HCT116 (cell line): ENCODE measurements around the gene MAGEA9. TPM values are rescaled to one million over a fixed set of nuclear protein-coding genes. Genes with fewer than 3 reads are reported as not detected.
"Not testable (repeated sequence)": the region's sequence is repeated elsewhere in the genome, so short reads cannot be mapped to it uniquely, and the experiment has no call there.

Experiments
- ATAC-seq: fragments of 200-7000 bp; cut with Tn5 transposase; 2 replicates; pipeline ENCODE4 v1.9.1; 2020; ENCODE audit warnings: mild to moderate bottlenecking, moderate library complexity
- BruUV-seq: library from RNA; stranded (reverse); fragments of 400-500 nt; replicated peaks from 2 replicates; lab custom pipeline; 2021; lab: Mats Ljungman, UMichigan
- CTCF ChIA-PET: fragments of 300-600 bp; sonication (Branson Sonifier 250); formaldehyde crosslinking; loops from one replicate; lab custom pipeline; 2021; ENCODE audit warnings: antibody characterized with exemption; lab: Charles Lee
- POLR2A ChIA-PET: fragments of 300-600, 350-600 bp; sonication (Branson Sonifier 250); formaldehyde crosslinking; loops from one replicate; lab custom pipeline; 2021; ENCODE audit warnings: antibody characterized with exemption; lab: Charles Lee
- RAD21 ChIA-PET, 2 experiments: fragments of 300-600 bp; sonication (Branson Sonifier 250); formaldehyde crosslinking; loops; one replicate each; lab custom pipeline; 2023; ENCODE audit warnings: low total read pairs in 2 of 2; ENCODE audit not compliant: uncharacterized antibody in 2 of 2, unreplicated experiment in 2 of 2, low non-redundant PET in 1 of 2; lab: Charles Lee
- DNase-seq: peaks from one replicate; pipeline ENCODE4 v3.0.0-alpha.2; 2010; ENCODE audit warnings: low read depth, low spot score
- H2AFZ ChIP-seq: fragments of 200-600 bp; shearing (Covaris generic), sonication (generic); 2 replicates; pipeline ENCODE4 v1.6.1; 2017; ENCODE audit warnings: low read depth, mixed run types, mixed read lengths, antibody characterized with exemption, low read length; ENCODE audit not compliant: poor library complexity, severe bottlenecking
- H3K27ac ChIP-seq: 2 replicates; pipeline ENCODE4 v1.5.1; 2012; ENCODE audit warnings: low read depth, low read length
- H3K27me3 ChIP-seq: fragments of 200-600 bp; sonication (generic); 2 replicates; pipeline ENCODE4 v1.6.1; 2016; ENCODE audit warnings: mixed run types, low read length, mixed read lengths; ENCODE audit not compliant: insufficient read depth
- H3K36me3 ChIP-seq, 2 experiments: fragments of 200-500 bp in 1 of 2; fragments of 200-600 bp in 1 of 2; sonication (Bioruptor generic) in 1 of 2; sonication (generic) in 1 of 2; 2 replicates each; pipeline versions ENCODE4 v1.5.1 to v1.6.1; 2014 to 2016; ENCODE audit warnings: low read length in 2 of 2, inconsistent platforms in 1 of 2, mixed read lengths in 1 of 2, mixed run types in 1 of 2; ENCODE audit not compliant: insufficient read depth in 2 of 2, control insufficient read depth in 1 of 2
- H3K4me1 ChIP-seq, 2 experiments: fragments of 200-600 bp in 1 of 2; sonication (generic) in 1 of 2; 2 replicates each; pipeline versions ENCODE4 v1.5.1 to v1.6.1; 2012 to 2017; ENCODE audit warnings: low read length in 2 of 2, inconsistent platforms in 1 of 2, mild to moderate bottlenecking in 1 of 2, mixed read lengths in 1 of 2, mixed run types in 1 of 2, moderate library complexity in 1 of 2; ENCODE audit not compliant: insufficient read depth in 2 of 2, control insufficient read depth in 1 of 2
- H3K4me2 ChIP-seq: fragments of 200-600 bp; sonication (generic); 2 replicates; pipeline ENCODE4 v1.6.1; 2017; ENCODE audit warnings: mixed run types, low read length, mixed read lengths
- H3K4me3 ChIP-seq, 2 experiments: fragments of 200-600 bp in 1 of 2; sonication (generic) in 1 of 2; replicated peaks in 1 of 2; 2 replicates each; pipeline ENCODE4 v1.5.1; 2011 to 2016; ENCODE audit warnings: low read length in 2 of 2, control low read depth in 1 of 2, low read depth in 1 of 2, mild to moderate bottlenecking in 1 of 2, mixed read lengths in 1 of 2, mixed run types in 1 of 2
- H3K79me2 ChIP-seq: fragments of 200-600 bp; sonication (generic); 2 replicates; pipeline ENCODE4 v1.6.1; 2017; ENCODE audit warnings: mild to moderate bottlenecking, mixed run types, low read length, moderate library complexity, mixed read lengths; ENCODE audit not compliant: insufficient read depth
- H3K9ac ChIP-seq: fragments of 200-600 bp; sonication (generic); 2 replicates; pipeline ENCODE4 v1.6.1; 2016; ENCODE audit warnings: low read length, mixed read lengths
- H3K9me2 ChIP-seq: fragments of 200-600 bp; sonication (generic), shearing (Covaris generic); 2 replicates; pipeline ENCODE4 v1.6.1; 2017; ENCODE audit warnings: mixed run types, mild to moderate bottlenecking, moderate library complexity; ENCODE audit not compliant: insufficient read depth
- H3K9me3 ChIP-seq, 2 experiments: fragments of 200-500 bp in 1 of 2; fragments of 200-600 bp in 1 of 2; sonication (Bioruptor generic) in 1 of 2; sonication (generic) in 1 of 2; 2 replicates each; pipeline ENCODE4 v1.6.1; 2014 to 2017; ENCODE audit warnings: low read length in 2 of 2, mixed read lengths in 2 of 2, inconsistent platforms in 1 of 2, low read depth in 1 of 2, mild to moderate bottlenecking in 1 of 2, mixed run types in 1 of 2, moderate library complexity in 1 of 2; ENCODE audit not compliant: control insufficient read depth in 1 of 2, insufficient read depth in 1 of 2
- H4K20me1 ChIP-seq: fragments of 200-600 bp; sonication (generic), shearing (Covaris generic); 2 replicates; pipeline ENCODE4 v1.6.1; 2017; ENCODE audit warnings: mixed run types, mild to moderate bottlenecking, moderate library complexity; ENCODE audit not compliant: insufficient read depth
- CBX3 ChIP-seq: IDR thresholded peaks from 2 replicates; pipeline ENCODE4 v1.6.1; 2012; ENCODE audit warnings: low read depth
- CEBPB ChIP-seq: IDR thresholded peaks from 2 replicates; pipeline ENCODE4 v1.6.1; 2012; ENCODE audit warnings: low read depth
- EGR1 ChIP-seq: IDR thresholded peaks from 2 replicates; pipeline ENCODE4 v1.6.1; 2012; ENCODE audit warnings: low read depth
- ELF1 ChIP-seq: IDR thresholded peaks from 2 replicates; pipeline ENCODE4 v1.6.1; 2012; ENCODE audit warnings: low read depth, borderline replicate concordance
- EZH2phosphoT487 ChIP-seq: fragments of 200-600 bp; IDR thresholded peaks from 2 replicates; pipeline ENCODE4 v1.6.1; 2018; ENCODE audit warnings: antibody characterized with exemption, borderline replicate concordance
- JUND ChIP-seq: IDR thresholded peaks from 2 replicates; pipeline ENCODE4 v1.6.1; 2012
- POLR2A ChIP-seq: IDR thresholded peaks from 2 replicates; pipeline ENCODE4 v1.7.0; 2011; ENCODE audit warnings: borderline replicate concordance; ENCODE audit not compliant: insufficient read depth, insufficient read length; ENCODE audit errors: extremely low read depth
- POLR2AphosphoS5 ChIP-seq: IDR thresholded peaks from 2 replicates; pipeline ENCODE4 v1.6.1; 2011; ENCODE audit warnings: mild to moderate bottlenecking, low read depth, low read length, moderate library complexity
- RAD21 ChIP-seq: IDR thresholded peaks from 2 replicates; pipeline ENCODE4 v1.6.1; 2012; ENCODE audit warnings: low read depth, mild to moderate bottlenecking
- SIN3A ChIP-seq: IDR thresholded peaks from 2 replicates; pipeline ENCODE4 v1.6.1; 2012; ENCODE audit warnings: low read depth
- SP1 ChIP-seq: IDR thresholded peaks from 2 replicates; pipeline ENCODE4 v1.6.1; 2012; ENCODE audit warnings: low read depth
- SRF ChIP-seq: IDR thresholded peaks from 2 replicates; pipeline ENCODE4 v1.6.1; 2012; ENCODE audit warnings: low read depth
- TCF7L2 ChIP-seq: IDR thresholded peaks from 2 replicates; pipeline ENCODE4 v1.7.0; 2011; ENCODE audit warnings: borderline replicate concordance, inconsistent platforms; ENCODE audit not compliant: insufficient read depth, insufficient read length; ENCODE audit errors: extremely low read depth
- YY1 ChIP-seq: IDR thresholded peaks from 2 replicates; pipeline ENCODE4 v1.6.1; 2011; ENCODE audit warnings: low read length, low read depth, moderate library complexity, mild to moderate bottlenecking; ENCODE audit not compliant: insufficient replicate concordance; ENCODE audit errors: extremely low read depth
- ZNF274 ChIP-seq: fragments of 200-500 bp; sonication (Bioruptor generic); IDR thresholded peaks from 2 replicates; pipeline ENCODE4 v1.6.1; 2014; ENCODE audit warnings: mild to moderate bottlenecking, low read depth, low read length, inconsistent platforms
- intact Hi-C: fragments of 100-400 bp; cut with micrococcal nuclease; formaldehyde crosslinking; loops from 2 replicates; pipeline ENCODE4 v1.10.0; 2022
- total RNA-seq: library from RNA; stranded (reverse); gene quantifications from one replicate; pipeline ENCODE4 v1.2.1, GENCODE V29; 2021; ENCODE audit not compliant: unreplicated experiment
- TF ChIP-seq, protein P1 (sequence below), 3 experiments: fragments of 200-600 bp in 1 of 3; sonication (generic) in 1 of 3; IDR thresholded peaks in 2 of 3; conservative IDR thresholded peaks in 1 of 3; 2 replicates each; pipeline ENCODE4 v1.5.1; 2012 to 2017; ENCODE audit warnings: low read depth in 2 of 3, low read length in 2 of 3, antibody characterized with exemption in 1 of 3, borderline replicate concordance in 1 of 3, control low read depth in 1 of 3, mild to moderate bottlenecking in 1 of 3, mixed read lengths in 1 of 3, mixed run types in 1 of 3, moderate library complexity in 1 of 3; ENCODE audit not compliant: insufficient read depth in 1 of 3
- TF ChIP-seq, protein P2 (sequence below): IDR thresholded peaks from 2 replicates; pipeline ENCODE4 v1.6.1; 2012
- TF ChIP-seq, protein P3 (sequence below): IDR thresholded peaks from 2 replicates; pipeline ENCODE4 v1.6.1; 2012; ENCODE audit warnings: low read depth

MAGEA9 gene
- total RNA-seq, 1 experiment from 2014 or later = not detected

DNA sequence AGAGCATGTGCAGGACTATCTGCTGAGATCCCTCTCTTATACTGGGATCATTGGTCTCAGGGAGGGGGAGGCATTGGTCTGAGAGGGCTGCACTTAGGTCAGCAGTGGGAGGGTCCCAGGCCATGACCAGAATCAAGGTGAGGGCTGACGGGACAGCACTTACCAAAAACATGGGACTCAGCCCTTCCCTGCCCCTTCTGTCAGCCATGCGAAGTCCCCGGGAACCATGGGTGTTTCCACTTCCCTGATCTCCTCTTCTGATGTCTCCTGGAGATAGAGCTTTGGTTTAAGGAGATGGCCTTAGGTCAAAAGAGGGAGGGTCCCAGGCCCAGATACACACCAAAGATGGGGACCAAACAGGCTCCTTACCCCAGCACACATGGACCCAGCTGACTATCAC, 20.8 kb upstream of the MAGEA9 start:
- Histone ChIP-seq H3K4me1 (no peaks in the 10 kb centered on the region), H3K36me3 (no peaks in the 10 kb centered on the region), H3K9me2 (no peaks in the 10 kb centered on the region), H4K20me1 (no peaks in the 10 kb centered on the region), H3K9ac (no peak overlapping the region), H3K27me3 (no peaks in the 10 kb centered on the region), H3K9me3 (no peaks in the 10 kb centered on the region), H3K27ac (no peak overlapping the region), H3K79me2 (no peaks in the 10 kb centered on the region), H2AFZ (no peak overlapping the region), H3K4me2 (no peak overlapping the region), H3K4me3 (no peak overlapping the region)
- ChIA-PET POLR2A (no interaction called here), RAD21 (no interaction called here), CTCF (no interaction called here)
- TF ChIP-seq JUND (no peak), ELF1 (no peak), RAD21 (no peak), SP1 (no peak), EZH2phosphoT487 (no peak), YY1 (no peak), EGR1 (no peak), POLR2AphosphoS5 (no peak), SRF (no peak), POLR2A (no peak), TCF7L2 (no peak), CEBPB (no peak), SIN3A (no peak), CBX3 (no peak), ZNF274 (no peak)
- TF ChIP-seq, protein P1, sequence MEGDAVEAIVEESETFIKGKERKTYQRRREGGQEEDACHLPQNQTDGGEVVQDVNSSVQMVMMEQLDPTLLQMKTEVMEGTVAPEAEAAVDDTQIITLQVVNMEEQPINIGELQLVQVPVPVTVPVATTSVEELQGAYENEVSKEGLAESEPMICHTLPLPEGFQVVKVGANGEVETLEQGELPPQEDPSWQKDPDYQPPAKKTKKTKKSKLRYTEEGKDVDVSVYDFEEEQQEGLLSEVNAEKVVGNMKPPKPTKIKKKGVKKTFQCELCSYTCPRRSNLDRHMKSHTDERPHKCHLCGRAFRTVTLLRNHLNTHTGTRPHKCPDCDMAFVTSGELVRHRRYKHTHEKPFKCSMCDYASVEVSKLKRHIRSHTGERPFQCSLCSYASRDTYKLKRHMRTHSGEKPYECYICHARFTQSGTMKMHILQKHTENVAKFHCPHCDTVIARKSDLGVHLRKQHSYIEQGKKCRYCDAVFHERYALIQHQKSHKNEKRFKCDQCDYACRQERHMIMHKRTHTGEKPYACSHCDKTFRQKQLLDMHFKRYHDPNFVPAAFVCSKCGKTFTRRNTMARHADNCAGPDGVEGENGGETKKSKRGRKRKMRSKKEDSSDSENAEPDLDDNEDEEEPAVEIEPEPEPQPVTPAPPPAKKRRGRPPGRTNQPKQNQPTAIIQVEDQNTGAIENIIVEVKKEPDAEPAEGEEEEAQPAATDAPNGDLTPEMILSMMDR (IDR thresholded peaks at IDR 0.05 in 2 of 3, conservative IDR thresholded peaks at IDR 0.05 in 1 of 3; ENCODE audit: borderline replicate concordance in 1 of 3, insufficient read depth in 1 of 3, low read depth in 2 of 3, low read length in 2 of 3) = no peak
- TF ChIP-seq, protein P2, sequence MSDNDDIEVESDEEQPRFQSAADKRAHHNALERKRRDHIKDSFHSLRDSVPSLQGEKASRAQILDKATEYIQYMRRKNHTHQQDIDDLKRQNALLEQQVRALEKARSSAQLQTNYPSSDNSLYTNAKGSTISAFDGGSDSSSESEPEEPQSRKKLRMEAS = no peak
- TF ChIP-seq, protein P3, sequence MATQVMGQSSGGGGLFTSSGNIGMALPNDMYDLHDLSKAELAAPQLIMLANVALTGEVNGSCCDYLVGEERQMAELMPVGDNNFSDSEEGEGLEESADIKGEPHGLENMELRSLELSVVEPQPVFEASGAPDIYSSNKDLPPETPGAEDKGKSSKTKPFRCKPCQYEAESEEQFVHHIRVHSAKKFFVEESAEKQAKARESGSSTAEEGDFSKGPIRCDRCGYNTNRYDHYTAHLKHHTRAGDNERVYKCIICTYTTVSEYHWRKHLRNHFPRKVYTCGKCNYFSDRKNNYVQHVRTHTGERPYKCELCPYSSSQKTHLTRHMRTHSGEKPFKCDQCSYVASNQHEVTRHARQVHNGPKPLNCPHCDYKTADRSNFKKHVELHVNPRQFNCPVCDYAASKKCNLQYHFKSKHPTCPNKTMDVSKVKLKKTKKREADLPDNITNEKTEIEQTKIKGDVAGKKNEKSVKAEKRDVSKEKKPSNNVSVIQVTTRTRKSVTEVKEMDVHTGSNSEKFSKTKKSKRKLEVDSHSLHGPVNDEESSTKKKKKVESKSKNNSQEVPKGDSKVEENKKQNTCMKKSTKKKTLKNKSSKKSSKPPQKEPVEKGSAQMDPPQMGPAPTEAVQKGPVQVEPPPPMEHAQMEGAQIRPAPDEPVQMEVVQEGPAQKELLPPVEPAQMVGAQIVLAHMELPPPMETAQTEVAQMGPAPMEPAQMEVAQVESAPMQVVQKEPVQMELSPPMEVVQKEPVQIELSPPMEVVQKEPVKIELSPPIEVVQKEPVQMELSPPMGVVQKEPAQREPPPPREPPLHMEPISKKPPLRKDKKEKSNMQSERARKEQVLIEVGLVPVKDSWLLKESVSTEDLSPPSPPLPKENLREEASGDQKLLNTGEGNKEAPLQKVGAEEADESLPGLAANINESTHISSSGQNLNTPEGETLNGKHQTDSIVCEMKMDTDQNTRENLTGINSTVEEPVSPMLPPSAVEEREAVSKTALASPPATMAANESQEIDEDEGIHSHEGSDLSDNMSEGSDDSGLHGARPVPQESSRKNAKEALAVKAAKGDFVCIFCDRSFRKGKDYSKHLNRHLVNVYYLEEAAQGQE = no peak
- intact Hi-C loops = no loop called here
- no TSS peak for BruUV-seq
- no peak for DNase-seq
- ATAC-seq = no peak

DNA sequence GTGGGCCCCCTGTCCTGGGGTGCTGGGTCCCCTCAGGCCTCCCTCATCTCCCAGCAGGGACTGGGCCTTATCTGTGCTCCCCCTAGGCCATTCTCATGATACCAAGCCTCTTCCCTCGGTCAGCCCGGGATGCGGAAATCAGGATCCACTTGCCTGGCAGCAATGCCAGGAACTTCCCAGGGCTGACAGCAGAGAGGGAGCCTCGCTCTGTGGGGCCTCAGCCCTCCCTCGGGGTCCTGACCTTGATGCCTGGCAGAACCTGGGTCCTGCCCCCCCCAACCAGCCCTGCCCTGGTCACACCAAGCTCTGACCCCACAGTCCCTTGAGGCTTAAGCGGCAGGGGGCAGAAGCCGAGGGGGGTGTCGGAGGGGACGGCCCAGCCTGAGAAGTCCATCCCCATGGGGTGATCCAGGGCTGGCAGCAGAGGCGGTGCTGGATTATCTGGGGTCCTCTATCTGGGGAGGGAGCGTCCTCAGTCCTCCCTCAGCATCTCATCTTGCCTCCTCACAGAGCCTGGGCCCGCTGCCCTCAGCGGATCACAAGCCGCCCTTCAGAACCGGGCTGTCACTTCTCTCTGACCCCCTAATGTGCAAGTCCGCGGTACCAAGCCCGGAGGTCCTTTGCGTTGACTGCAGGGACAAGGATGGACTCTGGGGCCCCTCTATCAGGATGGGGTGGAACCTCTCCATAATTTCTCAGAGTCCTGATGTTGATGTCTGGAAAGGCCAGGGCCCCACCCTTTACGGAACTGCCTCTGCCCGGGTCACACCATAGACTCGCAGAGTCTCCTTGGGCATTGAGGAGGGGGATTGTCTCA, 19.7 kb upstream of the MAGEA9 start:
- CTCF ChIA-PET, H3K27ac ChIP-seq, H3K9me3 ChIP-seq, RAD21 ChIA-PET, BruUV-seq, ATAC-seq, POLR2A ChIA-PET, H3K4me1 ChIP-seq, H2AFZ ChIP-seq, H3K4me3 ChIP-seq, H4K20me1 ChIP-seq, H3K27me3 ChIP-seq, intact Hi-C loops, H3K4me2 ChIP-seq, H3K36me3 ChIP-seq, H3K9me2 ChIP-seq, H3K9ac ChIP-seq, H3K79me2 ChIP-seq, DNase-seq: not testable (repeated sequence)
